Measurements from ENCODE around the gene SYMPK. TPM values are rescaled to one million over a fixed set of nuclear protein-coding genes. Genes with fewer than 3 reads are reported as not detected.
"Not testable (repeated sequence)": the region's sequence is repeated elsewhere in the genome, so short reads cannot be mapped to it uniquely, and the experiment has no call there.

The SYMPK gene
- total RNA-seq, 8 experiments from 2014 or later: 22.2 to 87.8 (median 39.2) TPM

DNA sequence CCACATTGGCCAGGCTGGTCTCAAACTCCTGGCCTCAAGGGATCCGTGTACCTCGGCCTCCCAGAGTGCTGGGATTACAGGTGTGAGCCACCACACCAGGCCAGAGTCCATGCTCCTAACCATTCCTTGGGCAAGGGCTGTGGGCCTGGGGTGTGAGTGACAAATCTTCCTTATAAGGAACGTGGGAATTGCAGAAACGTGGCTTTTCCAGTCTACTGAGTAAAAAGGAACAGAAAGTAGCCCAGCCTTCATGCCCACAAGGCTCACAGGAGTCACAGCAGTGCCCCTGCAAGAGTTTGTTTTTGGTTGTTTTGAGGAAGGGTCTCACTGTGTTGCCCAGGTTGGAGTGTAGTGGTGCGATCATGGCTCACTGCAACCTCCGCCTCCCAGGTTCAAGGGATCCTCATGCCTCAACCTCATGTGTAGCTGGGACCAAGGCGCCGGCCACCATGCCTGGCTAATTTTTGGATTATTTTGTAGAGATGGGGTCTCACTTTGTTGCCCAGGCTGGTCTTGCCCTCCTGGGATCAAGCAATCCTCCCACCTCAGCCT lies 34.4 kb upstream of the SYMPK start:
- no peak for ATAC-seq (replicated peaks in 6 of 8)
- no peak overlapping the region for H3K4me3 ChIP-seq
- no peak overlapping the region for H3K27ac ChIP-seq
- in situ Hi-C loops (cut with MboI; ENCODE audit: low pct_unique_long_range_greater_than_20kb in 2 of 9, low sequenced_read_pairs in 9 of 9, unreplicated experiment in 9 of 9): no loop called here
- H3K4me1 ChIP-seq (replicated peaks in 1 of 2): peaks cover 6% of the 10 kb centered on the region in 2 donors
- 70 to 100% (median 100%) methylated on average over 1 to 8 of the region's 8 CpGs; no CpG with 5 or more reads in 1 of the 10 experiments for WGBS, 10 experiments

DNA sequence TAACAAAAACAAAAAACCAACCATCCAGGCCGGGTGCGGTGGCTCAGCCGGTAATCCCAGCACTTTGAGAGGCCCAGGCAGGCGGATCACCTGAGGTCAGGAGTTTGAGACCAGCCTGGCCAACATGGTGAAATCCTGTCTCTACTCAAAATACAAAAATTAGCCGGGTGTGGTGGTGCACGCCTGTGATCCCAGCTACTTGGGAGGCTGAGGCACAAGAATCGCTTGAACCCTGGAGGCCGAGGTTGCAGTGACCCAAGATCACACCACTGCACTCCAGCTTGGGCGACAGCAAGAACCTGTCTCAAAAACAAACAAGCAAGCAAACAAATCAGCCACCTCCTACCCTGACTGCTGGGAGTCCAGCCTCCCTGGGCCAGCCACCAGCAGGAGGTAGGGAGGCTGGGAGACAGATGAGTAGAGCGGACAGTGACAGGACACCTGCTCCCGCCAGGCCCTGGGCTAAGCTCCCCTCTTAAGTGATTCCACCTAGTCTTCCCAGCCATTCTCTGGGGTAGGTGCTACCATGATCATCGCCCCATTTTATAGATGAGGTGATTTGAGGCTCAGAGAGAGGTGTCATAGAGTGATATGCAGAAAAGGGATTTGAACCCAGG lies 33.1 kb upstream of the SYMPK start:
- in situ Hi-C loops (cut with MboI; ENCODE audit: low pct_unique_long_range_greater_than_20kb in 2 of 9, low sequenced_read_pairs in 9 of 9, unreplicated experiment in 9 of 9); H3K4me3 ChIP-seq; ATAC-seq (replicated peaks in 6 of 8); H3K4me1 ChIP-seq (replicated peaks in 1 of 2); H3K27ac ChIP-seq: not testable (repeated sequence)
- 60 to 100% (median 87%) methylated on average over 1 to 9 of the region's 12 CpGs; no CpG with 5 or more reads in 3 of the 10 experiments for WGBS, 10 experiments

DNA sequence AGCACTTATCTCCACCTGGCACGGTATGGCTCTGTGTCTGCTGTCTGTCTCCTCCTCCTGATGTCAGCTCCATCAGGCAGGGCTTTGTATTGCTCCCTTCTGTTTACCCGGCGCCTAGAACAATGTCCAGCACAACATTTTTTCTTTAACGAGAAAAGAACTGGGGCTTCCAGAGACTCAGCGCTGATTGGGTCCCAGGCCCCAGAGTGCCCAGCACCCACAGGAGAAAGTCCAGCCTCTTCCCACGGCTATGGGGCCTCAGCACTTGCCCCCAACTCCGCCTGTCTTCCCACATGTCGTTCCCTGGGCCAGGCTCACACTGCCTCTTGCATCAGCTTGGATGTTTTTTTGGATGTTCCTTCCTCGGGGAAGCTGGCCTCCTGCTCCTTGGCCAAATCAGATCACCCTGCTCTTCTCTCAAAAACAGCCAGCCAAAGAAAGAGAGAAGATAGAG lies 32.6 kb upstream of the SYMPK start:
- WGBS, 10 experiments: 40 to 100% (median 76%) methylated on average over 1 to 9 of the region's 9 CpGs; no CpG with 5 or more reads in 3 of the 10 experiments
- Histone ChIP-seq H3K4me1 (replicated peaks in 1 of 2) (peaks cover 0 to under 1% of the 10 kb centered on the region in 2 donors), H3K27ac (no peak overlapping the region), H3K4me3 (no peak overlapping the region)
- ATAC-seq (replicated peaks in 6 of 8): no peak
- in situ Hi-C loops (cut with MboI; ENCODE audit: low pct_unique_long_range_greater_than_20kb in 2 of 9, low sequenced_read_pairs in 9 of 9, unreplicated experiment in 9 of 9): no loop called here

DNA sequence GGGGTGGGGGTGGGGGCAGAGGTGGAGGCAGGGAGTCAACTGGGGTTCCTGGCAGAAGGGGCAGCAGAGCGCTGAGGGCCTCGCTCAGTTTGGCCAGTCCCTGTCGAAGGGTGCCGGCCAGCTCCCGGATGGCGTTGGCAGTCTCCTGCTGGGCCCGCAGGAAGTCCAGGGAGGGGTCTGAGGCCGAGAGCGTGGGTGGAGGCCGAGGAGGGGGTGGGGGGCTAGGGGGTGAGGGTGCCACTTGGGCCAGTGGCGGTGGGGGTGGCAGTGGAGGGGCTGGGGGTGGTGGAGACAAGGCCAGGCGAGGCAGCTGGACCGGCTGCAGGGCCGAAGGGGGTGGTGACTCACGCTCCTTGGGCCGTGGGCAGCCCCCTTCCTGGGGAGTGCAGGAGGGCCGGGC lies 27.9 kb upstream of the SYMPK start:
- Histone ChIP-seq H3K4me1 (replicated peaks in 1 of 2) (peaks cover 2 to 3% of the 10 kb centered on the region in 2 donors), H3K27ac (no peak overlapping the region), H3K4me3 (no peak overlapping the region)
- in situ Hi-C loops (cut with MboI; ENCODE audit: low pct_unique_long_range_greater_than_20kb in 2 of 9, low sequenced_read_pairs in 9 of 9, unreplicated experiment in 9 of 9): no loop called here
- no peak for ATAC-seq (replicated peaks in 6 of 8)
- no CpG with 5 or more reads among the region's 17 CpGs for WGBS, 10 experiments

GRCh38 chr19:45889210-45889885 lies 26.4 kb upstream of the SYMPK start:
- Histone ChIP-seq H3K4me3 (no peak overlapping the region), H3K4me1 (replicated peaks in 1 of 2) (peaks cover 12% of the 10 kb centered on the region in 2 donors), H3K27ac (no peak overlapping the region)
- in situ Hi-C loops (cut with MboI; ENCODE audit: low pct_unique_long_range_greater_than_20kb in 2 of 9, low sequenced_read_pairs in 9 of 9, unreplicated experiment in 9 of 9): no loop called here
- WGBS, 10 experiments: 25 to 77% (median 66%) methylated on average over 2 to 6 of the region's 6 CpGs; no CpG with 5 or more reads in 2 of the 10 experiments
- no peak for ATAC-seq (replicated peaks in 6 of 8)

- no peak for ATAC-seq (replicated peaks in 6 of 8)
- H3K4me3 ChIP-seq: peak overlapping the region; percentile 56 to 95 (median 86)
- peak overlapping the region; percentile 84 to 85 for H3K27ac ChIP-seq
- in situ Hi-C loops (cut with MboI; ENCODE audit: low pct_unique_long_range_greater_than_20kb in 2 of 9, low sequenced_read_pairs in 9 of 9, unreplicated experiment in 9 of 9): no loop called here
- WGBS, 10 experiments: 33 to 100% (median 71%) methylated on average over 1 to 10 of the region's 10 CpGs; no CpG with 5 or more reads in 1 of the 10 experiments
- H3K4me1 ChIP-seq (replicated peaks in 1 of 2): peaks cover 29 to 30% of the 10 kb centered on the region in 2 donors
Measured at GRCh38 chr19:45887200-45887710, 24.3 kb upstream of the SYMPK start.

GRCh38 chr19:45886427-45887199 lies 23.7 kb upstream of the SYMPK start:
- in situ Hi-C loops (cut with MboI; ENCODE audit: low pct_unique_long_range_greater_than_20kb in 2 of 9, low sequenced_read_pairs in 9 of 9, unreplicated experiment in 9 of 9): no loop called here
- ATAC-seq (replicated peaks in 6 of 8): peak; percentile 60 to 75 (median 67)
- peak overlapping the region; percentile 56 to 95 (median 86) for H3K4me3 ChIP-seq
- 0 to 38% (median 0%) methylated on average over 1 to 2 of the region's 32 CpGs; no CpG with 5 or more reads in 6 of the 10 experiments for WGBS, 10 experiments
- peak overlapping the region; percentile 84 to 85 for H3K27ac ChIP-seq
- H3K4me1 ChIP-seq (replicated peaks in 1 of 2): peaks cover 30 to 36% of the 10 kb centered on the region in 2 donors

GRCh38 chr19:45885556-45886426 lies 22.8 kb upstream of the SYMPK start, which contains the start of gene IRF2BP1:
TSS of gene IRF2BP1 (minus strand) at chr19:45886141. CDS start at chr19:45885774, 367 bp downstream.
- in situ Hi-C loops (cut with MboI; ENCODE audit: low pct_unique_long_range_greater_than_20kb in 2 of 9, low sequenced_read_pairs in 9 of 9, unreplicated experiment in 9 of 9): no loop called here
- 0% methylated on average over 5 to 33 of the region's 107 CpGs; no CpG with 5 or more reads in 7 of the 10 experiments for WGBS, 10 experiments
- ATAC-seq (replicated peaks in 6 of 8): peak; percentile 71 to 81 (median 76)
- Histone ChIP-seq H3K4me1 (replicated peaks in 1 of 2) (peaks cover 30 to 37% of the 10 kb centered on the region in 2 donors), H3K27ac (peak within 1 kb of the TSS; percentile 84 to 85), H3K4me3 (peak within 1 kb of the TSS; percentile 56 to 95 (median 86))

DNA sequence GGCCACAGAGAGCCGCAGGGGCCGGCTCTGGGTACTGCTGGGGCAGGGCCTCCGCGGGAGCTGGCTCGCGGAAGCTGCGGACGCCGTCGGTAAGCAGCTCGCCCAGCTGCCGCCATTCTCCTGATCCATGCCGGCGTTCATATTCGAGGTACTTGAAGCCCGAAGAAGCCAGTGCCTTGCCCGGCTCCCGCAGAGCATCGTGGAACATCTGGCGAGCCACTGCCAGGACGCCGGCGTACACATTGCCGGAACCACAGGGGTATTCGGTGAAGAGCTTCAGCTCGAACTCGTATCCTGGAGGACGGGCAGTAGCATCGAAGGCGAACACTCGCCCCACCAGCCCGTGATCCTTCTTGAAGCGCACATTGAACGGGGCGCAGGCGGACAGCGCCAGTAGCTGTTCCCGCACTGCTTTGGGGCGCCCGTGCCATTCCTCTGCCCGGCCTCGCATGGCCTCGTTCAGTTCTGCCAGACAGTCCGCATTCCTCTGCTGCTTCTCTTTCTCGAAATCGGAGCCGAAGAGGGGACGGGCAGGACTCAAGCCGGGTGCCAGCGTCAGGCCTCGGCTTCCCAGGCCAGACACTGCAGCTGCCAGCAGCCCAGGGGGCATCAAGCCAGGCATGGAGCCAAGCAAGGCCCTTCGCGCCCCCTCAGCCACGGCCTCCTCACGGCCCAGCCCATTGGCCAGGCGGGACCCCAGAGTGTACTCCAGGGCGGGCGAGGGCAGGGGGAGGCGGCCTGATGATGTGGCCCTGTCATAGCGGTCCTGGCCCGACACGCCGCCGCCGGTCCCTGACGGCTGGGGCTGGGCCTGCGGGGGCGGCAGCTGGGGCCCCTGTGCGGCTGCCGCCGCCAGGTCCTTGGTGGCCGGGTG lies 22.0 kb upstream of the SYMPK start:
- H3K4me1 ChIP-seq (replicated peaks in 1 of 2): peaks cover 30 to 37% of the 10 kb centered on the region in 2 donors
- ATAC-seq (replicated peaks in 6 of 8): peak in 7 of 8 experiments; percentile 1 to 53 (median 33)
- H3K27ac ChIP-seq: peak overlapping the region; percentile 82 to 85
- WGBS, 10 experiments: 76 to 100% (median 87%) methylated on average over 1 to 17 of the region's 72 CpGs; no CpG with 5 or more reads in 4 of the 10 experiments
- in situ Hi-C loops (cut with MboI; ENCODE audit: low pct_unique_long_range_greater_than_20kb in 2 of 9, low sequenced_read_pairs in 9 of 9, unreplicated experiment in 9 of 9): no loop called here
- H3K4me3 ChIP-seq: peak overlapping the region; percentile 56 to 95 (median 86)

DNA sequence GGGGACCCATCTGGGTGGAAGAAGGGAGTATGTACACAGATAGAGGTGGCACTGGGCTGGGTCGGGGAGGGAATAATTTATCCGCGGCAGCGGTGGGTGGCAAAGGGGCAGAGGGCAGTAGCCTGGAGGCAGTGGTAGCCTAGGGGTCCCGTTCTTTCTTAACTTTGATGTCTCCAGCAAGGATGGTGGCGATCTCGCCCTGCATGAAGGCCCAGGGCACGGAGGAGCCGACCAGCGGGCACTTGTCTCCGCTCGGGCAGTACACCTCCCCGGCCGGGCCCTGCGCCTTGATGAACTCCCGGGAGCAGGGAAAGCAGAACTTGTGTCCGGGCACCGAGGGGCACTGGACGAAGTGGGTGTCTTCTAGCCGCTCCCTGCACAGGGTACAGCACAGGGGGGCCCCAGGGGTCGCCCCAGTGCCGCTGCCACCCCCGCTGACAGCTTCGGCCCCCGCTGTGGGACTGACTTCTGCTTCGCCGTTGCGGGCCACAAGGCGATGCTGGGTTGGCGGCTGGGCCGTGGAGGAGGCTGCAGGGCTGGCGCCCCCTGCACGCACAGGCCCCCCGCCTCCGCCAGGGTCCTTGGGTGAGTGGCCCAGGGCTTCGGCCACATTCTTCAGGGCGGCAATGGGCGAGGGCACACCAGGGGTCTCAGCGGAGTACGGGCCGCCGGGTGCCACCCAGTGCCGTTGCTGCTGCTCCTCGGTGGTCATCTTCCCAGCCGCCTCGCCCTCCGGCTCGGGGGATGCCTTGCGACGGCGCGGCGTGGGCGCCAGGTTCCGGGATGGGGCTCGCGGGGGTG lies 21.1 kb upstream of the SYMPK start:
- in situ Hi-C loops (cut with MboI; ENCODE audit: low pct_unique_long_range_greater_than_20kb in 2 of 9, low sequenced_read_pairs in 9 of 9, unreplicated experiment in 9 of 9): no loop called here
- WGBS, 10 experiments: 60 to 100% (median 90%) methylated on average over 1 to 9 of the region's 57 CpGs; no CpG with 5 or more reads in 7 of the 10 experiments
- H3K4me1 ChIP-seq (replicated peaks in 1 of 2): peaks cover 30 to 37% of the 10 kb centered on the region in 2 donors

DNA sequence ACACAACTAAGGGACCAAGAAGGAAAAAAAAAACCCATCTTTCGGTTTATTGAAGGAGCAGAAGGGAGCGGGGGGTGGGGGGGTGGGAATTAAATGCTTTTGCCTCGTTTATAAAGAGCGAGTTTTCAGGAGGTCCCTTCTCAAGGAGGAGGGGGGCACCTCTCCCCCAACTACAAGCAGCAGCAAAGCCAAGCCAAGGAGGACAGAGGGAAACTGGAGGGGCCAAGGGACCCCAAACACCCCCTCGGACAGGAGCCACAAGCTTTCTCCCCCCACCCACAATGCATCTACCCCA lies 20.6 kb upstream of the SYMPK start:
- H3K27ac ChIP-seq: no peak overlapping the region
- peak overlapping the region in 1 of 5 donors; percentile 28 for H3K4me3 ChIP-seq
- in situ Hi-C loops (cut with MboI; ENCODE audit: low pct_unique_long_range_greater_than_20kb in 2 of 9, low sequenced_read_pairs in 9 of 9, unreplicated experiment in 9 of 9): no loop called here
- WGBS, 10 experiments: no CpG with 5 or more reads among the region's 5 CpGs
- ATAC-seq (replicated peaks in 6 of 8): no peak
- peaks cover 30 to 37% of the 10 kb centered on the region in 2 donors for H3K4me1 ChIP-seq (replicated peaks in 1 of 2)

More for the DNA sequence above, 21.1 kb upstream of the SYMPK start:
- Histone ChIP-seq H3K27ac (no peak overlapping the region), H3K4me3 (peak overlapping the region in 1 of 5 donors; percentile 89)
- no peak for ATAC-seq (replicated peaks in 6 of 8)
